Caco-2 (cell line): ENCODE data around the gene SAMD11. TPM values are rescaled to one million over a fixed set of nuclear protein-coding genes. Genes with fewer than 3 reads are reported as not detected.

ENCODE experiments used
- BruUV-seq: library from RNA; stranded (reverse); fragments of 400-500 nt; replicated peaks from 2 replicates; lab custom pipeline; 2021; lab: Mats Ljungman, UMichigan
- CTCF ChIA-PET: fragments of 300-600 bp; sonication (Branson Sonifier 250); formaldehyde crosslinking; loops from one replicate; lab custom pipeline; 2022; ENCODE audit warnings: antibody characterized with exemption; lab: Charles Lee
- POLR2A ChIA-PET: fragments of 300-600 bp; sonication (Branson Sonifier 250); formaldehyde crosslinking; loops from one replicate; lab custom pipeline; 2022; ENCODE audit warnings: antibody characterized with exemption; lab: Charles Lee
- DNase-seq, 2 experiments: peaks; one replicate each; pipeline versions ENCODE4 v3.0.0 to v3.0.0-alpha.2; 2020 to 2022
- H3K27me3 ChIP-seq: replicated peaks from 2 replicates; pipeline ENCODE4 v1.6.0; 2011; ENCODE audit warnings: low read length; ENCODE audit not compliant: control insufficient read depth, insufficient read depth
- H3K36me3 ChIP-seq: 2 replicates; pipeline ENCODE4 v1.5.1; 2011; ENCODE audit warnings: low read length; ENCODE audit not compliant: control insufficient read depth, insufficient read depth
- H3K4me1 ChIP-seq: fragments of 250-450 bp; sonication (Bioruptor Pico); 2 replicates; pipeline ENCODE4 v1.5.1; 2020; ENCODE audit warnings: mild to moderate bottlenecking
- H3K4me3 ChIP-seq: 2 replicates; pipeline ENCODE4 v1.5.1; 2011; ENCODE audit warnings: low read depth, mild to moderate bottlenecking, control low read depth, low read length
- H3K9me3 ChIP-seq: fragments of 250-450 bp; sonication (Bioruptor Pico); 2 replicates; pipeline ENCODE4 v1.5.1; 2020; ENCODE audit warnings: mild to moderate bottlenecking, moderate library complexity
- H3K27ac Mint-ChIP-seq: one replicate; pipeline ENCODE4 v1.8.0; 2022; ENCODE audit warnings: mixed read lengths; ENCODE audit not compliant: unreplicated experiment
- H3K27me3 Mint-ChIP-seq: one replicate; pipeline ENCODE4 v1.8.0; 2022; ENCODE audit warnings: mixed read lengths; ENCODE audit not compliant: insufficient read depth, unreplicated experiment
- H3K36me3 Mint-ChIP-seq: one replicate; pipeline ENCODE4 v1.8.0; 2022; ENCODE audit warnings: mild to moderate bottlenecking, mixed read lengths; ENCODE audit not compliant: insufficient read depth, unreplicated experiment
- H3K4me1 Mint-ChIP-seq: one replicate; pipeline ENCODE4 v1.8.0; 2022; ENCODE audit warnings: low read depth, mixed read lengths; ENCODE audit not compliant: unreplicated experiment
- H3K4me3 Mint-ChIP-seq: one replicate; pipeline ENCODE4 v1.8.0; 2022; ENCODE audit warnings: mild to moderate bottlenecking, moderate library complexity, mixed read lengths; ENCODE audit not compliant: unreplicated experiment
- H3K9me3 Mint-ChIP-seq: one replicate; pipeline ENCODE4 v1.8.0; 2022; ENCODE audit warnings: mixed read lengths; ENCODE audit not compliant: unreplicated experiment
- intact Hi-C: fragments of 100-400 bp; cut with micrococcal nuclease; formaldehyde crosslinking; loops from one replicate; pipeline ENCODE4 v1.10.0; 2022; ENCODE audit not compliant: unreplicated experiment
- total RNA-seq: library from RNA; stranded (reverse); gene quantifications from 2 replicates; pipeline ENCODE4 v1.2.3, GENCODE V29; 2022
- TF ChIP-seq, protein P1 (sequence below), 2 experiments: fragments of 200-600 bp in 1 of 2; IDR thresholded peaks; 1 replicate in 1 of 2; 2 replicates in 1 of 2; pipeline versions ENCODE4 v1.5.1 to v1.8.0; 2011 to 2022; ENCODE audit warnings: antibody characterized with exemption in 1 of 2, control low read depth in 1 of 2, inconsistent platforms in 1 of 2, low read depth in 1 of 2, low read length in 1 of 2, mild to moderate bottlenecking in 1 of 2, moderate library complexity in 1 of 2; ENCODE audit not compliant: insufficient read depth in 1 of 2, severe bottlenecking in 1 of 2, unreplicated experiment in 1 of 2

Gene SAMD11
- total RNA-seq, 1 experiment from 2014 or later: 0.54 TPM

DNA sequence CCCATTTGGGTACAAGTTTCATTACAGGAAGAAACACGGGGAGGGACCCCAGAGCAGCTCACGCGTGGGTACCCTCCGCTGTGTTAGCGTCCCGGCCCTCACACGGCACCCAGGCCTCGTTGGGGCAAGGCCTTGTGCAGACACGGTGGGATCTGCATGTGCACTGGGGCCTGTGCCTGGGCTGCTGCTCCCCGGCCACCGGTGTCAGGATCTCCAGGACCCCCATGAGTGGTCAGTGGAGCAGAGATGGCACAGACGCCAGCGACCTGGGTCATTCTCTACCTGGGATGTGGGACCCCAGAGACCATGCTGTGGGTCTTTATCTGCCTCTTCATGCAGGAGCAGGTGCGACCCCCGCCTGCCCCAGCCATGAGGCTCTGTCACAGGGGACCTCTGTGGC lies 5.4 kb upstream of the SAMD11 start:
- no peak overlapping the region for H3K4me3 Mint-ChIP-seq
- TF ChIP-seq, protein P1, sequence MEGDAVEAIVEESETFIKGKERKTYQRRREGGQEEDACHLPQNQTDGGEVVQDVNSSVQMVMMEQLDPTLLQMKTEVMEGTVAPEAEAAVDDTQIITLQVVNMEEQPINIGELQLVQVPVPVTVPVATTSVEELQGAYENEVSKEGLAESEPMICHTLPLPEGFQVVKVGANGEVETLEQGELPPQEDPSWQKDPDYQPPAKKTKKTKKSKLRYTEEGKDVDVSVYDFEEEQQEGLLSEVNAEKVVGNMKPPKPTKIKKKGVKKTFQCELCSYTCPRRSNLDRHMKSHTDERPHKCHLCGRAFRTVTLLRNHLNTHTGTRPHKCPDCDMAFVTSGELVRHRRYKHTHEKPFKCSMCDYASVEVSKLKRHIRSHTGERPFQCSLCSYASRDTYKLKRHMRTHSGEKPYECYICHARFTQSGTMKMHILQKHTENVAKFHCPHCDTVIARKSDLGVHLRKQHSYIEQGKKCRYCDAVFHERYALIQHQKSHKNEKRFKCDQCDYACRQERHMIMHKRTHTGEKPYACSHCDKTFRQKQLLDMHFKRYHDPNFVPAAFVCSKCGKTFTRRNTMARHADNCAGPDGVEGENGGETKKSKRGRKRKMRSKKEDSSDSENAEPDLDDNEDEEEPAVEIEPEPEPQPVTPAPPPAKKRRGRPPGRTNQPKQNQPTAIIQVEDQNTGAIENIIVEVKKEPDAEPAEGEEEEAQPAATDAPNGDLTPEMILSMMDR (IDR thresholded peaks at IDR 0.05; ENCODE audit: insufficient read depth in 1 of 2, low read depth in 1 of 2, low read length in 1 of 2, severe bottlenecking in 1 of 2, unreplicated experiment in 1 of 2): no peak
- ChIA-PET POLR2A (interaction anchor here (1.0 kb wide), 1 partner anchor 42 kb away, joined by 4 read pairs; the partner anchor contains the start of gene KLHL17), CTCF (no interaction called here)
- no peak for DNase-seq
- H3K4me1 Mint-ChIP-seq: no peaks in the 10 kb centered on the region
- no peaks in the 10 kb centered on the region for H3K36me3 Mint-ChIP-seq
- H3K9me3 Mint-ChIP-seq: no peaks in the 10 kb centered on the region
- intact Hi-C loops: no loop called here
- H3K27me3 Mint-ChIP-seq: peaks cover 5% of the 10 kb centered on the region
- BruUV-seq: no TSS peak
- no peaks in the 10 kb centered on the region for H3K9me3 ChIP-seq
- no peak overlapping the region for H3K27ac Mint-ChIP-seq
- H3K4me3 ChIP-seq: no peak overlapping the region
- no peaks in the 10 kb centered on the region for H3K36me3 ChIP-seq
- peaks cover 13% of the 10 kb centered on the region for H3K4me1 ChIP-seq
- no peaks in the 10 kb centered on the region for H3K27me3 ChIP-seq

DNA sequence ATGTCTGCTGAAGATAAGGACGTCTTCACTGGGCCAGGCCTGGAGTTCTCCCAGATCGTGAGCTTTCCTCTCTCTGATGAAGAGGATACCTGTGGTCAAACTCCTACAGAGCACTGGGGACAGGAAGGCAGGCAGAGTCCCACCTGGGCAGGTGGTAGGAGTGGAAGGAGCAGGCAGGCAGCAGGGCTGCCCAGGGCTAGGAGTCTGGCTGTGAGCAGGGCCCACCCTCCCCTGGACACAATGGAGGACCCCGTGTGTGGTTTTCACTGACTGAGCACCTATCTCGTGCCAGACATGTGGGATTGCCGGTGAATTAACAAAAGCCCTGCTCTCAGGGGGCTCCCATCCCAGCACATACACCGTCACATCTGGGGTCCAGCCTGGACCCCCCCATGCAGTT lies 4.9 kb upstream of the SAMD11 start:
- Histone ChIP-seq H3K36me3 (no peaks in the 10 kb centered on the region), H3K27me3 (no peaks in the 10 kb centered on the region), H3K4me3 (no peak overlapping the region), H3K9me3 (no peaks in the 10 kb centered on the region), H3K4me1 (peaks cover 13% of the 10 kb centered on the region)
- TF ChIP-seq, protein P1 (IDR thresholded peaks at IDR 0.05; ENCODE audit: insufficient read depth in 1 of 2, low read depth in 1 of 2, low read length in 1 of 2, severe bottlenecking in 1 of 2, unreplicated experiment in 1 of 2): no peak
- Mint-ChIP-seq H3K9me3 (no peaks in the 10 kb centered on the region), H3K27me3 (peaks cover 5% of the 10 kb centered on the region), H3K27ac (no peak overlapping the region), H3K36me3 (no peaks in the 10 kb centered on the region), H3K4me1 (no peaks in the 10 kb centered on the region), H3K4me3 (no peak overlapping the region)
- no peak for DNase-seq
- BruUV-seq: no TSS peak
- ChIA-PET POLR2A (interaction anchor here (1.0 kb wide), 1 partner anchor 42 kb away, joined by 4 read pairs; the partner anchor contains the start of gene KLHL17), CTCF (interaction anchor here (1.9 kb wide), 1 partner anchor 20 kb away, joined by 6 read pairs; no protein-coding TSS in a partner anchor)
- intact Hi-C loops: no loop called here

DNA sequence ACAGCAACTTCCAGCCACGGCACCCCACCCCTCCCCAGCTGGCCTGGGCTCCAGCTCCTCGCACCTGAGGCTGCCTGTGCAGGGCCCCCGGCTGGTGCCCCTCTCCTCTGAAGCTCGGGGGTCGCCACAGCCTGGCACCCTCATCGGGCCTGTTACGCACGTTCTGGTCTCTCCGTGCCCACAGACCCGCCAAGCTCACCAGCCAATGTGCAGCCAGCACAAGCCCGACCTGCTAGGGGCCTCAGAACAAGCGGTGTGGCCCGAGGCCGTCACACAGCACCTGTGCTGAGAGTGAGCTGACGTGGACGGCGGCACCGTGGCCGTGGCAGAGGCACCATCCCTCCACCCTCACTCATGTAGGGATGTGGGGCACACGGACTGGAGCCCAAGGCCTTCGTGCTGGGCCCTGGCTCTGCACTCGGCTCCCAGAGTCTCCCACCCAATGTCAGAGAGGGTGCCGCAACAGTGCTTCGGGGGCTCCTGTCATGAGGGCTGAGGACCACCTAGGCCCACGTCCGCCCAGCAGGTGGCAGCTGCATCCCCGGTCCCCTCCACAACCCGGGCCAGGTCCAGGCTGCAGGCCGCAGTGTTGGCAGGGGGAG lies 4.4 kb upstream of the SAMD11 start:
- H3K4me1 Mint-ChIP-seq: no peaks in the 10 kb centered on the region
- Histone ChIP-seq H3K9me3 (no peaks in the 10 kb centered on the region), H3K36me3 (no peaks in the 10 kb centered on the region), H3K4me1 (peaks cover 13% of the 10 kb centered on the region), H3K4me3 (no peak overlapping the region), H3K27me3 (no peaks in the 10 kb centered on the region)
- H3K27ac Mint-ChIP-seq: no peak overlapping the region
- TF ChIP-seq, protein P1 (IDR thresholded peaks at IDR 0.05; ENCODE audit: insufficient read depth in 1 of 2, low read depth in 1 of 2, low read length in 1 of 2, severe bottlenecking in 1 of 2, unreplicated experiment in 1 of 2): no peak
- no peak for DNase-seq
- ChIA-PET POLR2A (interaction anchor here (1.0 kb wide), 1 partner anchor 41 kb away, joined by 4 read pairs; the partner anchor contains the start of gene KLHL17), CTCF (interaction anchor here (1.0 to 1.9 kb wide), 2 partner anchors 19 to 50 kb away, joined by 3 to 6 read pairs; no protein-coding TSS in a partner anchor)
- H3K4me3 Mint-ChIP-seq: no peak overlapping the region
- H3K9me3 Mint-ChIP-seq: no peaks in the 10 kb centered on the region
- H3K27me3 Mint-ChIP-seq: peaks cover 5% of the 10 kb centered on the region
- no TSS peak for BruUV-seq
- intact Hi-C loops: no loop called here
- no peaks in the 10 kb centered on the region for H3K36me3 Mint-ChIP-seq
